Prostate gland (tissue), 2 donors: ENCODE results near the gene DNAJC11. TPM values are rescaled to one million over a fixed set of nuclear protein-coding genes. Genes with fewer than 3 reads are reported as not detected.

Experiments
- DNase-seq: peaks from one replicate; pipeline ENCODE4 v3.0.0-alpha.2; 2019; ENCODE audit warnings: low spot score
- H3K27ac ChIP-seq, 2 donors: fragments of 200-600 bp; sonication (generic); 2 replicates each; pipeline ENCODE4 v1.5.1; 2017 to 2019
- H3K27me3 ChIP-seq: fragments of 200-600 bp; sonication (generic); replicated peaks from 2 replicates; pipeline ENCODE4 v1.5.1; 2019; ENCODE audit not compliant: insufficient read depth
- H3K36me3 ChIP-seq, 2 donors: fragments of 200-600 bp; sonication (generic); 1 replicate in 1 of 2; 2 replicates in 1 of 2; pipeline versions ENCODE4 v1.5.1 to v1.8.1; 2017 to 2019
- H3K4me1 ChIP-seq: fragments of 200-600 bp; sonication (generic); replicated peaks from 2 replicates; pipeline ENCODE4 v1.5.1; 2019
- H3K4me3 ChIP-seq, 2 donors: fragments of 200-600 bp; sonication (generic); 2 replicates each; pipeline ENCODE4 v1.5.1; 2017 to 2019
- H3K9me3 ChIP-seq: fragments of 200-600 bp; sonication (generic); 2 replicates; pipeline ENCODE4 v1.5.1; 2017
- POLR2A ChIP-seq: fragments of 450-650 bp; IDR thresholded peaks from one replicate; pipeline ENCODE4 v1.6.1; 2016; ENCODE audit warnings: antibody characterized with exemption, mild to moderate bottlenecking
- POLR2AphosphoS5 ChIP-seq: sonication (generic); formaldehyde crosslinking; IDR thresholded peaks from one replicate; pipeline ENCODE4 v1.6.1; 2017; ENCODE audit warnings: antibody characterized with exemption
- WGBS: methylation state at CpG from one replicate; pipeline ENCODE4 v1.1.5; 2018; 5-methylcytosine and 5-hydroxymethylcytosine counted together
- intact Hi-C: fragments of 100-400 bp; cut with DNase I; formaldehyde crosslinking; loops from one replicate; pipeline ENCODE4 v1.14.2; 2022
- total RNA-seq, 2 donors: library from RNA; depleted of rRNA; stranded (reverse); fragments of >200 nt; gene quantifications; one replicate each; pipeline ENCODE4 v1.1.0, GENCODE V29; 2016
- TF ChIP-seq, protein P1 (sequence below), 4 experiments: fragments of 200-600 bp in 2 of 4; fragments of 450-650 bp in 2 of 4; sonication (generic) in 2 of 4; IDR thresholded peaks; 1 replicate in 3 of 4; 2 replicates in 1 of 4; pipeline ENCODE4 v1.5.1; 2016 to 2019; ENCODE audit warnings: antibody characterized with exemption in 4 of 4, mild to moderate bottlenecking in 2 of 4, moderate library complexity in 2 of 4

The DNAJC11 gene
- total RNA-seq, 2 donors from 2014 or later, result 32.9 to 52.8 TPM

DNA sequence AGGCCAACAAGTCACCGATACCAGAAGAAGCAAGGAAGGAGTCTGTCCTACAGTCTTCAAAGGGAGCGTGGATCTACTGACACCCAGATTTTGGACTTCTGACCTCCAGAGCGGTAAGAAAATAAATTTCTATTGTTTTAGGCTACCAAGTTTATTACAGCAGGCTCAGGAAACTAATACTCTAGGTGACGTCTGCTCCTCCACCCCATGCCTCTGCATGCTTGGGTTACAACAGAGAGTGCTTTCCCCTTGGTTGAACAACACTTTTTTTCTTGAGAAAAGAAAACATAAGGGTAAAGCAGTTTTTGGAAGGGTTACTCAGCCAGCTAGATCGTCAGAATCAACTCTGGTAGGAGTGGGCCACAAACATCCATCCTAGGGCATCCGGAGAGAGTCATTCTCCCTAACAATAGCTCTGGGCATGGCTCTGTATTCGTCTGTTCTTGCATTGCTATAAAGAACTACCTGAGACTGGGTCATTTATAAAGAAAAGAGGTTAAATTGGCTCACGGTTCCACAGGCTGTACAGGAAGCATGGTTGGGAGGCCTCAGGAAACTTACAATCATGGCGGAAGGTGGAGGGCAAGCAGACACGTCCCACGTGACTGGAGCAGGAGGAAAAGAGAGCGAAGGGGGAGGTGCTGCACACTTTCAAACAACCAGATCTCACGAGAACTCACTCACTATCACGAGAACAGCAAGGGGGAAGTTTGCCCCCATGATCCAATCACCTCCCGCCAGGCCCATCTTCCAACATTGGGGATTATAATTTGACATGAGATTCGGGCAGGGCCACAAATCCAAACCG, 22.2 kb upstream of the DNAJC11 start:
- no peak for DNase-seq
- no peak overlapping the region for H3K4me3 ChIP-seq
- H3K36me3 ChIP-seq, result no peaks in the 10 kb centered on the region
- H3K27me3 ChIP-seq, result no peaks in the 10 kb centered on the region
- no peak for TF ChIP-seq POLR2AphosphoS5
- no peak for TF ChIP-seq POLR2A
- TF ChIP-seq, protein P1, sequence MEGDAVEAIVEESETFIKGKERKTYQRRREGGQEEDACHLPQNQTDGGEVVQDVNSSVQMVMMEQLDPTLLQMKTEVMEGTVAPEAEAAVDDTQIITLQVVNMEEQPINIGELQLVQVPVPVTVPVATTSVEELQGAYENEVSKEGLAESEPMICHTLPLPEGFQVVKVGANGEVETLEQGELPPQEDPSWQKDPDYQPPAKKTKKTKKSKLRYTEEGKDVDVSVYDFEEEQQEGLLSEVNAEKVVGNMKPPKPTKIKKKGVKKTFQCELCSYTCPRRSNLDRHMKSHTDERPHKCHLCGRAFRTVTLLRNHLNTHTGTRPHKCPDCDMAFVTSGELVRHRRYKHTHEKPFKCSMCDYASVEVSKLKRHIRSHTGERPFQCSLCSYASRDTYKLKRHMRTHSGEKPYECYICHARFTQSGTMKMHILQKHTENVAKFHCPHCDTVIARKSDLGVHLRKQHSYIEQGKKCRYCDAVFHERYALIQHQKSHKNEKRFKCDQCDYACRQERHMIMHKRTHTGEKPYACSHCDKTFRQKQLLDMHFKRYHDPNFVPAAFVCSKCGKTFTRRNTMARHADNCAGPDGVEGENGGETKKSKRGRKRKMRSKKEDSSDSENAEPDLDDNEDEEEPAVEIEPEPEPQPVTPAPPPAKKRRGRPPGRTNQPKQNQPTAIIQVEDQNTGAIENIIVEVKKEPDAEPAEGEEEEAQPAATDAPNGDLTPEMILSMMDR (IDR thresholded peaks at IDR 0.05), result no peak
- intact Hi-C loops, result loop anchor here (5.0 kb wide), 2 partner anchors 493 to 918 kb away; no protein-coding TSS in a partner anchor
- 69% methylated on average over 17 of the region's 17 CpGs for WGBS
- H3K9me3 ChIP-seq, result no peaks in the 10 kb centered on the region
- H3K27ac ChIP-seq, result no peak overlapping the region
- no peaks in the 10 kb centered on the region for H3K4me1 ChIP-seq

DNA sequence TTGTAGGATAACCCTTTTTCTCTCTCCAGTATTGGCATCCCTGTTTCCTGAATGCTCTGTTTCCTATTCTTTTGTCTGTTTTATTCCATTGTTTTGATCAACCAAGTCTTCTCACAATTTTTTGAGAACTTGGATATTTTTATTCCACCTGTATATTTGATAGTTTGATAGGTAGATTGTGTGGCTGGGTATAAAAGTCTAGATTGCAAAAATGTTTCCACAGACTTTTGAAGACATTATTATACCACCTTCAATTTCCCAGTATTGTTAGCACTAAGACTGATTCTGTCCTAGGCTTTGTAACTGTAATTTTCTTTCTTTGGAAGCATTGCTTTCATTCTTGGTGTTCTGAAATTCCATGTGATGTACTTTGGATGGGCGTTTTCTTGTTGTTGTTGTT, 9.6 kb upstream of the DNAJC11 start:
- Histone ChIP-seq H3K27ac (no peak overlapping the region), H3K4me1 (no peaks in the 10 kb centered on the region), H3K27me3 (no peaks in the 10 kb centered on the region), H3K9me3 (no peaks in the 10 kb centered on the region), H3K4me3 (no peak overlapping the region), H3K36me3 (no peaks in the 10 kb centered on the region)
- TF ChIP-seq POLR2AphosphoS5, result no peak
- TF ChIP-seq POLR2A, result no peak
- TF ChIP-seq, protein P1 (IDR thresholded peaks at IDR 0.05), result no peak
- no peak for DNase-seq
- intact Hi-C loops, result no loop called here
- 67% methylated on average over 1 of the region's 1 CpG for WGBS

DNA sequence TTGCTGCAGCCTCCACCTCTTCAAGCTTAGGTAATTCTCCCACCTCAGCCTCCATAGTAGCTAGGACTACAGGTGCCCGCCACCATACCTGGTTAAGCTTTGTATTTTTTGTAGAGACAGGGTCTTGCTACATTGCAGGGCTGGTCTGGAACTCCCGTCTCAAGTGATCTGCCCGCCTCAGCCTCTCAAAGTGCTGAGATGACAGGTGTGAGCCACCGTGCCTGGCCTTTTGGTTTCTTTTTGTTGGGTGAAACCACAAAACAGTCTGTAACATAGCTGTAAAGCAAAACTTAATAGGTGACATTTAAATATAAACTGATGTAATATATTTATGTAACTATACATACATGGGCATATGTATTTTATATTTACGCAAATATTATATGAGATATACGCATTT, 3.1 kb upstream of the DNAJC11 start:
- TF ChIP-seq POLR2A (no peak), POLR2AphosphoS5 (no peak)
- TF ChIP-seq, protein P1 (IDR thresholded peaks at IDR 0.05), result no peak
- DNase-seq, result no peak
- no peaks in the 10 kb centered on the region for H3K27me3 ChIP-seq
- intact Hi-C loops, result no loop called here
- no peaks in the 10 kb centered on the region for H3K36me3 ChIP-seq
- WGBS, result 84% methylated on average over 6 of the region's 6 CpGs
- peaks cover 5% of the 10 kb centered on the region for H3K4me1 ChIP-seq
- H3K4me3 ChIP-seq, result no peak overlapping the region
- no peaks in the 10 kb centered on the region for H3K9me3 ChIP-seq
- no peak overlapping the region for H3K27ac ChIP-seq

DNA sequence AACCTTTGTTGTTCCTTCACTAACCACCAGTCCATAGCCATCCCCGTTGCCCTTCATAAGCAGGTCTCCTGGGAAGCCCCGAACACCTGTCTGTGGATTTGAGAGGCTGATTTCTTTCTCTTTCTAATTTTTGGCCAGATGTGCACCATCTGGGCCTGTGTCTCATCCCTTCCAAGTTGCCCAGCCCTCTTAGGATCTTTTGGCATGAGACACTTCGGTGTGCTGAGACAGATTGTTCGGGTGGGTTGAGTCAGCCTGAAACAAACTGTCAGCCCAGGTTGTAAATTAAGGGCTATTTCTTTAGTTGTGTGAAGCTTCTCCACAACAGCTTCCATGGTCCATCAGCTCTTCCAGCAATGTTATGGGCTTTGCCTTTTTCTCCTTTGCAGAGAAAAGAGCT, 1.4 kb upstream of the DNAJC11 start:
- intact Hi-C loops, result no loop called here
- Histone ChIP-seq H3K27ac (no peak overlapping the region), H3K4me1 (peaks cover 5% of the 10 kb centered on the region), H3K27me3 (no peaks in the 10 kb centered on the region), H3K4me3 (no peak overlapping the region), H3K36me3 (no peaks in the 10 kb centered on the region), H3K9me3 (no peaks in the 10 kb centered on the region)
- no peak for DNase-seq
- 79% methylated on average over 4 of the region's 4 CpGs for WGBS
- TF ChIP-seq POLR2A (no peak), POLR2AphosphoS5 (no peak)
- TF ChIP-seq, protein P1 (IDR thresholded peaks at IDR 0.05), result no peak
